Measurements from ENCODE around the gene NCL.

DNA sequence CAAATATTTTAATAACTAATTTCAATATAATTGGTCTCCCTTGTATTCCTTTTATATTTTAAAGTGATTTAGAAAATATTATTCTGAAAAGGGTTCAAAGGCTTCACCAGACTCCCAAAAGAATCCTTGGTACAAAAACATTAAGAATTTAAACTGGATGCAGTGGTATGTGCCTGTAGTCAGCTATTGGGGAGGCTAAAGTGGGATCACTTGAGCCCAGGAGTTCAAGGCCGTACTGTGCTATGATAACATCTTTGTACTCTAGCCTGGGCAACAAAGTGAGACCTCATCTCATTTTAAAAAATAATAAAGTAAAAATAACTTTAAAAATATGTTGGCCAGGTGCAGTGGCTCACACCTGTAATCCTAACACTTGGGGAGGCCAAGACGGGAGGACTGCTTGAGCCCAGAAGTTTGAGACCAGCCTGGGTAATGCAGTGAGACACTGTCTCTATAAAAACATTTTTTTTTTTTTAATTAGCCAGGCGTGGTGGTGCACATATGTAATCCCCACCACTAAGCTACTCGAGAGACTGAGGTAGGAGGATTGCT, 14.7 kb downstream of the NCL start:
- TF ChIP-seq CTCF (IDR thresholded peaks at IDR 0.05; ENCODE audit: low read depth, low read length, poor library complexity, severe bottlenecking) (no peak), EZH2phosphoT487 (IDR thresholded peaks at IDR 0.05; ENCODE audit: borderline replicate concordance, low read length) (no peak)

All from DOHH2 (cell line).